Measurements from ENCODE around the gene STK39. TPM values are rescaled to one million over a fixed set of nuclear protein-coding genes. Genes with fewer than 3 reads are reported as not detected.

STK39 gene
- total and polyA plus RNA-seq, 9 of the 15 experiments (the other 6 are each of a cell fraction or from before 2014, with no cell fraction given), result 0.19 to 0.76 (median 0.51) TPM

- TF ChIP-seq YY1 (IDR thresholded peaks at IDR 0.05; ENCODE audit: borderline replicate concordance in 1 of 3, control insufficient read depth in 1 of 3, extremely low read depth in 1 of 3, insufficient read depth in 3 of 3, insufficient read length in 1 of 3, insufficient replicate concordance in 2 of 3, low read depth in 1 of 3, low read length in 2 of 3) (peak in 1 of 3 experiments; percentile 80), GATAD2A (IDR thresholded peaks at IDR 0.05) (no peak), ZNF778 (CRISPR knock-in tag; IDR thresholded peaks at IDR 0.05) (no peak), NCOA2 (IDR thresholded peaks at IDR 0.05; ENCODE audit: partially characterized antibody in 2 of 2) (no peak), NFE2 (IDR thresholded peaks at IDR 0.05; ENCODE audit: low read depth) (peak; percentile 35; the same call in 1 of the 2 replicates), ZNF639 (CRISPR knock-in tag; conservative IDR thresholded peaks at IDR 0.05 in 1 of 2, IDR thresholded peaks at IDR 0.05 in 1 of 2) (peak in 1 of 2 experiments; percentile 94; a peak in 2 of 4 replicates), ZFX (CRISPR knock-in tag; IDR thresholded peaks at IDR 0.05) (peak; percentile 54; the same call in 1 of the 2 replicates), ZNF140 (CRISPR knock-in tag; IDR thresholded peaks at IDR 0.05) (no peak), ZNF311 (CRISPR knock-in tag; IDR thresholded peaks at IDR 0.05) (peak; percentile 92; the same call in 1 of the 2 replicates), CCAR2 (IDR thresholded peaks at IDR 0.05; ENCODE audit: low read depth, low read length) (no peak), RBM22 (IDR thresholded peaks at IDR 0.05; ENCODE audit: low read depth, low read length, poor library complexity, severe bottlenecking) (no peak), TCF7 (IDR thresholded peaks at IDR 0.05; ENCODE audit: borderline replicate concordance) (no peak), NFIC (IDR thresholded peaks at IDR 0.05) (peak; percentile 64), NR0B1 (IDR thresholded peaks at IDR 0.05; ENCODE audit: partially characterized antibody) (no peak), NBN (IDR thresholded peaks at IDR 0.05; ENCODE audit: low read depth) (no peak), SOX6 (IDR thresholded peaks at IDR 0.05) (peak; percentile 65; the same call in 1 of the 2 replicates), C11orf30 (IDR thresholded peaks at IDR 0.05; ENCODE audit: low read depth) (no peak), ZNF347 (CRISPR knock-in tag; IDR thresholded peaks at IDR 0.05; ENCODE audit: low read depth) (no peak), CCNT2 (IDR thresholded peaks at IDR 0.05; ENCODE audit: borderline replicate concordance, extremely low read depth, insufficient read length, low read depth, low read length) (peak; percentile 66), ZNF589 (CRISPR knock-in tag; IDR thresholded peaks at IDR 0.05; ENCODE audit: low read depth) (peak; percentile 91; the same call in 1 of the 2 replicates), SAP30 (IDR thresholded peaks at IDR 0.05; ENCODE audit: borderline replicate concordance, insufficient read depth, low read depth, low read length, poor library complexity, severe bottlenecking) (no peak), E2F1 (CRISPR knock-in tag; IDR thresholded peaks at IDR 0.05) (no peak), SMAD1 (IDR thresholded peaks at IDR 0.05; ENCODE audit: low read depth, low read length, partially characterized antibody) (no peak)
Observed at GRCh38 chr2:167944825-167945659, 302.4 kb downstream of the STK39 start (continued).

Measured in K562 (cell line).